HG03571 (cell line): ENCODE measurements around the gene NABP1.

Source experiments
- ATAC-seq: cut with Tn5 transposase; IDR thresholded peaks from one replicate; pipeline ENCODE4 v1.9.1; 2021; ENCODE audit not compliant: unreplicated experiment

NABP1 gene

GRCh38 chr2:191703079-191703725, 25.3 kb downstream of the NABP1 start:
- no peak for ATAC-seq

- ATAC-seq = no peak
Observed at GRCh38 chr2:191705084-191705483, 27.1 kb downstream of the NABP1 start.

- no peak for ATAC-seq
Observed at GRCh38 chr2:191705701-191706100, 27.8 kb downstream of the NABP1 start.

GRCh38 chr2:191706791-191707190, 28.9 kb downstream of the NABP1 start:
- no peak for ATAC-seq

GRCh38 chr2:191707542-191707941, 29.6 kb downstream of the NABP1 start:
- no peak for ATAC-seq

GRCh38 chr2:191710411-191710900, 32.5 kb downstream of the NABP1 start:
- no peak for ATAC-seq

- no peak for ATAC-seq
Observed at GRCh38 chr2:191711621-191712020, 33.7 kb downstream of the NABP1 start.

- ATAC-seq = no peak
Observed at GRCh38 chr2:191713837-191714236, 35.9 kb downstream of the NABP1 start.

- ATAC-seq = no peak
Observed at GRCh38 chr2:191714925-191715324, 37.0 kb downstream of the NABP1 start.

GRCh38 chr2:191715471-191715870, 37.5 kb downstream of the NABP1 start:
- no peak for ATAC-seq

GRCh38 chr2:191719261-191719660, 41.3 kb downstream of the NABP1 start:
- ATAC-seq = no peak

- no peak for ATAC-seq
Observed at GRCh38 chr2:191719938-191720337, 42.0 kb downstream of the NABP1 start.

GRCh38 chr2:191721331-191721730, 43.4 kb downstream of the NABP1 start:
- no peak for ATAC-seq

GRCh38 chr2:191724015-191724414, 46.1 kb downstream of the NABP1 start:
- ATAC-seq = no peak

- ATAC-seq = no peak
Observed at GRCh38 chr2:191728750-191729624, 51.1 kb downstream of the NABP1 start.

GRCh38 chr2:191730263-191730662, 52.3 kb downstream of the NABP1 start:
- no peak for ATAC-seq
